Endothelial cell of umbilical vein (primary cell): ENCODE results near the gene LRRC7.

Experiments
- CTCF ChIP-seq, 2 donors: IDR thresholded peaks; 1 replicate in 1 of 2; 2 replicates in 1 of 2; pipeline ENCODE4 v1.5.1; 2011; ENCODE audit warnings: low read length in 2 of 2, mild to moderate bottlenecking in 2 of 2, moderate library complexity in 2 of 2, control low read depth in 1 of 2, inconsistent platforms in 1 of 2, low read depth in 1 of 2; ENCODE audit not compliant: insufficient read depth in 1 of 2; ENCODE audit errors: extremely low read depth in 1 of 2
- MAX ChIP-seq: IDR thresholded peaks from 2 replicates; pipeline ENCODE4 v1.6.1; 2011; ENCODE audit not compliant: insufficient read depth, insufficient read length
- POLR2AphosphoS5 ChIP-seq: IDR thresholded peaks from 2 replicates; pipeline ENCODE4 v1.6.1; 2012; ENCODE audit warnings: low read depth, mild to moderate bottlenecking, control low read depth, low read length, moderate library complexity; ENCODE audit not compliant: insufficient read depth

- TF ChIP-seq CTCF (IDR thresholded peaks at IDR 0.05; ENCODE audit: extremely low read depth in 1 of 2, insufficient read depth in 1 of 2, low read depth in 1 of 2, low read length in 2 of 2) (no peak), POLR2AphosphoS5 (no peak), MAX (no peak)
Measured at GRCh38 chr1:69573911-69574310, 6.2 kb downstream of the LRRC7 start.
